ENCODE measurements around the gene ANKRD55. TPM values are rescaled to one million over a fixed set of nuclear protein-coding genes. Genes with fewer than 3 reads are reported as not detected.

The ANKRD55 gene
- total RNA-seq, 2 experiments from 2014 or later = not detected

GRCh38 chr5:56183506-56183905 is 49.6 kb downstream of the ANKRD55 start:
- intact Hi-C loops (cut with micrococcal nuclease; ENCODE audit: unreplicated experiment) = no loop called here
- Histone ChIP-seq H3K4me3 (ENCODE audit: low read depth, low read length, poor library complexity, severe bottlenecking) (no peak overlapping the region), H3K9me3 (ENCODE audit: low read length) (no peaks in the 10 kb centered on the region), H3K79me2 (ENCODE audit: insufficient read depth, low read depth, low read length) (no peaks in the 10 kb centered on the region), H2AFZ (ENCODE audit: low read length) (no peak overlapping the region), H3K9me2 (ENCODE audit: insufficient read depth, low read length) (no peaks in the 10 kb centered on the region), H3K36me3 (ENCODE audit: insufficient read depth, low read length) (no peaks in the 10 kb centered on the region), H4K20me1 (ENCODE audit: insufficient read depth, low read length) (no peaks in the 10 kb centered on the region), H3K4me1 (ENCODE audit: insufficient read depth, low read length, poor library complexity, severe bottlenecking) (no peaks in the 10 kb centered on the region), H3K27ac (ENCODE audit: low read depth, low read length, poor library complexity, severe bottlenecking) (no peak overlapping the region), H3K4me2 (ENCODE audit: low read length) (no peak overlapping the region)
- TF ChIP-seq CTCF (conservative IDR thresholded peaks at IDR 0.05; ENCODE audit: low read length) = no peak
- no peak for TF ChIP-seq EZH2phosphoT487 (IDR thresholded peaks at IDR 0.05; ENCODE audit: borderline replicate concordance, low read depth, low read length)
- no TSS peak for BruUV-seq (replicated peaks)
- DNase-seq (ENCODE audit: low spot score) = no peak
- POLR2A ChIA-PET = no interaction called here
- CTCF ChIA-PET (ENCODE audit: unreplicated experiment) = no interaction called here

GRCh38 chr5:56179442-56179841 is 53.7 kb downstream of the ANKRD55 start:
- Histone ChIP-seq H3K4me3 (ENCODE audit: low read depth, low read length, poor library complexity, severe bottlenecking) (no peak overlapping the region), H3K27ac (ENCODE audit: low read depth, low read length, poor library complexity, severe bottlenecking) (no peak overlapping the region), H3K4me2 (ENCODE audit: low read length) (no peak overlapping the region), H3K79me2 (ENCODE audit: insufficient read depth, low read depth, low read length) (no peaks in the 10 kb centered on the region), H2AFZ (ENCODE audit: low read length) (no peak overlapping the region), H4K20me1 (ENCODE audit: insufficient read depth, low read length) (no peaks in the 10 kb centered on the region), H3K9me3 (ENCODE audit: low read length) (no peaks in the 10 kb centered on the region), H3K9me2 (ENCODE audit: insufficient read depth, low read length) (no peaks in the 10 kb centered on the region), H3K36me3 (ENCODE audit: insufficient read depth, low read length) (no peaks in the 10 kb centered on the region), H3K4me1 (ENCODE audit: insufficient read depth, low read length, poor library complexity, severe bottlenecking) (no peaks in the 10 kb centered on the region)
- TF ChIP-seq CTCF (conservative IDR thresholded peaks at IDR 0.05; ENCODE audit: low read length) (no peak), EZH2phosphoT487 (IDR thresholded peaks at IDR 0.05; ENCODE audit: borderline replicate concordance, low read depth, low read length) (no peak)
- CTCF ChIA-PET (ENCODE audit: unreplicated experiment) = no interaction called here
- no peak for DNase-seq (ENCODE audit: low spot score)
- POLR2A ChIA-PET = interaction anchor here (0.6 kb wide), 1 partner anchor 50 kb away, joined by 3 read pairs; no protein-coding TSS in a partner anchor
- BruUV-seq (replicated peaks) = no TSS peak
- intact Hi-C loops (cut with micrococcal nuclease; ENCODE audit: unreplicated experiment) = no loop called here

GRCh38 chr5:56178823-56179222 is 54.3 kb downstream of the ANKRD55 start:
- H3K9me3 ChIP-seq (ENCODE audit: low read length) = no peaks in the 10 kb centered on the region
- BruUV-seq (replicated peaks) = no TSS peak
- H3K4me1 ChIP-seq (ENCODE audit: insufficient read depth, low read length, poor library complexity, severe bottlenecking) = no peaks in the 10 kb centered on the region
- CTCF ChIA-PET (ENCODE audit: unreplicated experiment) = no interaction called here
- H4K20me1 ChIP-seq (ENCODE audit: insufficient read depth, low read length) = no peaks in the 10 kb centered on the region
- H3K36me3 ChIP-seq (ENCODE audit: insufficient read depth, low read length) = no peaks in the 10 kb centered on the region
- H3K4me3 ChIP-seq (ENCODE audit: low read depth, low read length, poor library complexity, severe bottlenecking) = no peak overlapping the region
- no peak overlapping the region for H3K4me2 ChIP-seq (ENCODE audit: low read length)
- no peak for DNase-seq (ENCODE audit: low spot score)
- H3K9me2 ChIP-seq (ENCODE audit: insufficient read depth, low read length) = no peaks in the 10 kb centered on the region
- no peak overlapping the region for H2AFZ ChIP-seq (ENCODE audit: low read length)
- TF ChIP-seq EZH2phosphoT487 (IDR thresholded peaks at IDR 0.05; ENCODE audit: borderline replicate concordance, low read depth, low read length) = no peak
- TF ChIP-seq CTCF (conservative IDR thresholded peaks at IDR 0.05; ENCODE audit: low read length) = no peak
- H3K27ac ChIP-seq (ENCODE audit: low read depth, low read length, poor library complexity, severe bottlenecking) = no peak overlapping the region
- intact Hi-C loops (cut with micrococcal nuclease; ENCODE audit: unreplicated experiment) = no loop called here
- no peaks in the 10 kb centered on the region for H3K79me2 ChIP-seq (ENCODE audit: insufficient read depth, low read depth, low read length)
- POLR2A ChIA-PET = no interaction called here
